ENCODE data around the gene NDEL1.

NDEL1 gene

DNA sequence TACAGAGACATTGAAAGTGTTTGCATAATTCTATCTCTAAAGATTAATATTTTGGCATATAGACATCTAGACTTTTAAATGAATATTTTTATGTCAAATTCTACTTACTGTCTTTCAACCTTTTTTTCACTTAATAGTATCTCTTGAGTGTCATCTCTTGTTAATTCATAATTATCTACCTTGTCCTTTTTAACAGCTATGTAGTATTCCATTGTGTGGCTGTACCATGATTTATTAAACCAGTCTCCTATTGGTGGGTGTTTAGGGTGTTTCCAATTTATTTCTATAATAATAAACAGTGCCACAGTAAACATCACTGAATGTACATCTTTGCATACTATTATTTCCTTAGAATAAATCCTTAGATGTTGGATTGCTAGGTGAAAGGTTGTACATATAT is 21.7 kb upstream of the NDEL1 start:
- no peak for DNase-seq (ENCODE audit: low read depth in 2 of 2, low spot score in 1 of 2)

DNA sequence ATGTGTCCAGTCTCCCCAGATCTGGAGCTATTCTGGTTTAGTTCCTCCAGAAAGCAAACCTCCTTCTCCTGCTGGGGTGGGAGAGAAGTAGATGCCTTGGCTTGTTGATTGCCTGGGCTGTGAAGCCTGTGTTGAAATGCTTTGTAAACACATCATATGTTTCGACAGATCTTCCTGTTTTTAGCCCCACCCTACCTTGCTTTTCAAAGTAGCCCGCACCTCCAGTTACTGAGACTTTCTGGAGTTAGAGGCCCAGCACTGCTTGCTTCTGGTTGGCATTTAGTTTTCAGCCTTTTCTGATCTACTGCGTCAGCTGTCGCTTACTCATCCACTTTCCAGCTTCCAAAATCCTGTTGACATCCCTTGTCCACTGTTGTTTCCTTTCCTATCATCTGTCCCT is 17.9 kb upstream of the NDEL1 start:
- DNase-seq (ENCODE audit: low read depth in 2 of 2, low spot score in 1 of 2), result no peak

DNA sequence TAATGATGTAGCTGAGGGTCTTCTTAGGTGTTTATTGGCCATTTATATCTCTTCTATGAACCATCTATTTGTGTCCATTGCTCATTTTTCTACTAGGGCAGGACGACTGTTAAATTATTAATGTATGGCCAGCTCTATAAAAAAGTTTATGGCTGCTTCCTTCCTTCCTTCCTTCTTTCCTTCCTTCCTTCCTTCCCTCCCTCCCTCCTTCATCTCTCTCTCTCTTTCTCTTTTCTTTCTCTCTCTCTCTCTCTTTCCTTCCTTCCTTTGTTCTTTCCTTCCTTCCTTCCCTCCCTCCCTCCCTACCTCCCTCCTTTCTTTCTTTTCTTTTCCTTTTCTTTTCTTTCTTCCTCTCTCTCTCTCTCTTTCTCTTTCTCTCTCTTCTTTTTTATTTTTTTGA is 17.2 kb upstream of the NDEL1 start:
- no peak for DNase-seq (ENCODE audit: low read depth in 2 of 2, low spot score in 1 of 2)

DNA sequence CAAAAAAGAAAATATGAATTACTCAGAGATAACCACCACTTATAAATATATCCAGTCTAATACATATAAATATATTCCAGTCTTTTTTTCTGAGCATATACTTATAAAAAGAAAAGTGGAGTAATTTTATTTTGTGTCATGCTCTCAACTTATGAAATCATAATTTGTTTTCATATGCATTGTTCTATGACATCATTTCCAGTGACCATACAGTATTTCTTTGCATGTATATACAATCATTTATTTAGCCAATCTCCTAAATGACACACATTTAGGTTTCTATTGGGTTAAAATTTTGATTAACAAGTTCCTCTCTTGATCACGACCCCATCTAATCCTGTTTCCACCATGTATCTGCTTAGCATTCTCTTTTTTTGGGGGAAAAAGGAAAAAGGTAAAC is 16.4 kb upstream of the NDEL1 start:
- DNase-seq (ENCODE audit: low read depth in 2 of 2, low spot score in 1 of 2), result no peak

DNA sequence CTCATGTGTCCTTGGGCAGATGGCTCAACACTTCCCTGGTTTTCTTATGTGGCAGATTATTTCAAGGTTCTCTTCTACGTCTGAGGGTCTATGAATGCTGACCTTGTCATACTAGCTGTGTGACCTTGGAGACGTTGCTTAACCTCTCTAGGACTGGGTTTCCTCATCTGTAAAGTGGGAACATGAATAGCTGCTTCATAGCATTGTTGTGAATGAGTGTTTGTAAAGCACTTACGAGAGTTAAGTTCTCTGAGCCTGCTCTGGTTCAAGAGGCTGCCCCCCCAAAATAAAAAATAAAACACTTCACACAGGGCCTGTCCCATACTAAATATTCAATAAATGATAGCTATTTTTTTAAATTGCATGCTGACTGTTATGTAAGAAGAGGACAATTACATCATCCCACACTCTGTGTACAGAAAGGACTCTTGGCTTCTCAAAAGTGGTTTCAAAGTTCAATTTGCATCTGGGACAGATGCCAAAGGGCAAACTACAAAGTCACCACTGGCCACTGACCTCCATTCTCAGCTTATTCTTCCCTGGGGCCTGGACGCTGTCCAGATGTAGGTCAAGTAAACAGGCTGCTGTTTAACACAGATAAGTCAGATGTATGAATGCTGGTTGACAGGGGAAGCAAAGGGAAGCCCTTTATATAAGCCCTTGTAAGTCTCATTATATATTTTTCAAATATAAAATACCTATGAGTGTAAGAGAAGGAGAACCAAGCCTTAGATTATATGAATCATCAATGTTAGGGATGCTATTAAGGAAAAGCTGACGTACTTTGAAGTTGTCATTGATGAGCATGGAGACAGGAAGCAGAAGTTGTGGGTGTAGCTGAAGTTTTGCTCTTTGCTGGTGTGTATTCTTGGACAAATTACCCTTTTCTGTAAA is 15.4 kb upstream of the NDEL1 start:
- no peak for DNase-seq (ENCODE audit: low read depth in 2 of 2, low spot score in 1 of 2)

DNA sequence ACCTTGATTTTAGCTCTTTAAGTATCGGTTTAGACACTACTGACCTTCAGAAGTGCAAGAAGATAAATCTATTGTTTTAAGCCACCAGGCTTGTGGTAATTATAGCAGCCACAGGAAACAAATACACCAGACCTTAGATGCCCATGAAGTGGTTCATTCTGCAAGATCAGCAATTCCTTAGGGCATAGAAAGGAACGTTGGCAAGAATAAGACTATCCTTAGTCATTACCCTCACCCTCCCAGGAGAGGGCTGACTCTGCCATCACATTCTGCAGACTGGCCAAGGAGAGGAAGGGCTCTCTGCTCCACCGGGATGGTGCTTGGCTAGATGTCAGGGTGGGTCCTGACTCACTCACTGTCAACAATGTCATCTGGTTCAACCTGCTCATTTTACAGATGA is 14.1 kb upstream of the NDEL1 start:
- no peak for DNase-seq (ENCODE audit: low read depth in 2 of 2, low spot score in 1 of 2)

DNA sequence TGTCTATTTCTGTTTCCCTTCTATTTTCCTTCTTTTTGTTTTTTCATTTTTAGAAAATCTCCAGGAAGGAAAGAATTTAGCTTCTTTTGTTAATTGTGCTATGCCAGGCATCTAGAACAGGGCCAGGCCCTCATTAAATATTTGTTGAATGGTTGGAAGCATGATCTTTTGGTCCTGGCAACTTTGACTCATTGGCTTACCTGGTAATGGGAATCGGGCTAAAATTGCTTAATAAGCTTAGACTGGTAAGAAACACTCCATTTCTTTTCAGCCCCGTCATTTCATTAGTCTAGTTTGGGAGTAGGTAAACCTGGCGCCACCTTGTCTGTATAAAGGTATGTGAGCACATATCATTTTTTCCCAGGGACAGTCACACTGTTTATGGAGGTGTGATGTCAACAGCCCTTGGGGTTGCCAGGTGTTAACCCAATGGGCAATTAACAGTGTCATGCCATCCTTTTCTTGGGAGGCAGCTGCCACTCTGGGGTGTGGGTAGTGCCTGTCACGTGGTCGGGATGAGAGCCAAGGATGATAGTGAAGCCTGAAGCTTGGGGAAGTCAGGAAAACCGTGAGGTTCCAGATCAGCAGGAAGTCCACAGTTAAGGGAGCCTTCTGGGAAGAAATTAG is 9.5 kb upstream of the NDEL1 start:
- DNase-seq (ENCODE audit: low read depth in 2 of 2, low spot score in 1 of 2), result no peak

DNA sequence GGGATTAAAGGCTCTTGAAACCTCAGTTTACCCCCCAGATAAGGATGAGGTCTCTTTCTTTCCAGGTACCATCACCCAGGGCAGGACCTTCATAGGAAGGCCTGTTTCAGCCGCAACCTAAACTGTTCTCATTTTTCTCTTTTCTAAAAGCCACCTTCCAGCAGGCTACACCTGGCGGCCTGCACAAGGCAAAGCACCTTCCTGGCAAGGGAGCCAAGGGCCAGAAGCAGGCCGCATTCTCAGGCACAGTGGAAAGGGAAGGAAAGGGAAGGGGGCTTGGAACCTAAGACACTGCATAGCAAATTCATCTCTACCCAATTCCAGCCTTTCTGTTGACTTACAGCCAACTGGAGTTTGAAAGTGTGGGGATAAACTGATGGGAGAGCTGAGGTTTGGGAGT is 8.9 kb upstream of the NDEL1 start:
- DNase-seq (ENCODE audit: low read depth in 2 of 2, low spot score in 1 of 2), result no peak

DNA sequence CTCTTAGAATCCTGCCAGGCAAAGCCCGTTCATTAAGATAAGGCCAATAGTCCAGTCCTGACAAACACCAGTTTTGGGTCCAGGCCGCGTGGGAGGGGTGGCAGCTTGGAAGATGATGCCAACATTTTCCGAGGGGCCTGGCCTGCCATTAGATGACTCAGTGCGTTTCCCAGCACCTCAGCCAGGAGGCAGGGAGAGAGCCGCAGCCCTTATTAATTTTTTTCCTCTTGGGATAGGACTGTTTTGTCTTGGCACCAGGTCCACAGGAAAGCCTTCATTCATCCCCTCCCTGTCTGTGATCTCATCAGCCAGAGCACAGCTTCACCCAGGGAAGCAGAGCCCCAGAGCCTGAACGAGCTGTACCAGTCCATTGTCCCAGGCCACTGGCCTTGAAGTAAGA is 4.7 kb upstream of the NDEL1 start:
- DNase-seq (ENCODE audit: low read depth in 2 of 2, low spot score in 1 of 2), result no peak

DNA sequence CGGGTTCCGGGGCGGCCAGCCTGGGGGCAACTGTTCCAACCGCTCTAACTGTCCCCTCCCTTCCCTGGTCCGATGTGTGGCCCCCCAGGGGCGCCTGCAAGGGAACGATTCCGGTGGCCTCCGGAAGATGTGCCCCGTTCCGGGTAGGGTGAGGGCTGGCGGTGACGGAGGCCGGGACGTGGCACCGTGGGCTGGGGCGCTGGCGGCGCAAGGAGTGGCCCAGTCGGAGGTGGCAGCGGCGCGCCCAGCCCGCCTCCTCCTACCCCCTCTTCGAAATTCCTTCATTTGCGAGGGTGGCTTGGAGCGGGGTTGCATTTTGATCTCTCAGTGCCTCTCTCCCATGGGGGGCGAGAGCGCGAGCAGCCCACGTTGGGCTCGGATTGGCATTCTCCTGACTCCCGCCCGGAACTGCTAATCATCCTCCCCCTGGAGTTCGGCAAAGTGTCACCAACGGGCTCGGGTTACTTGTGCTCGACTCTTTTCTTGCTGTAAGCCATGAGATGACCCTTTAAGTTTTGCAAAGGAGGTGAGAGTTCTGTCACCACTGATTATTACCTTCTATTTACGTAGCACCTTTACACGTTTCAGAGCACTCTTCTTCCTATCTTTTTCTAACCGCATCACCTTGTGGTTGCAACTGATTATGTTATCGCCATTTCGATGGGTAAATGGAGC is 622 bp downstream of the NDEL1 start:
- DNase-seq (ENCODE audit: low read depth in 2 of 2, low spot score in 1 of 2), result peak; percentile 6 to 24

DNA sequence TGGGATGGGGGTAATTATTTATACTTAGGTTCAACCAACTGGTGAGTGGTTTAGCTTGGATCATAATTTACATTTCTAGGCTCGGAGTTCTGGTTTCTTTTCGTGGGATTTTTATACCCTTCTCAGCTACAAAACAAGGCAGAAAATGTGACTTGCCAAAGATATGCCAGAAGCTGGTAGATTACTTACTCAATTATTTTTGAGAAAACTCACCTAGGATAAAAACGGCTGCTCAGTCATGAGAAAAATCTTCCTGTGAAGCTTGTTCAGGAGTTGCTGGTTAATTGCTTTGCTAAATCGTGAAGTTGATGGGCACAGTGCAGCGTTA is 1.1 kb downstream of the NDEL1 start:
- DNase-seq (ENCODE audit: low read depth in 2 of 2, low spot score in 1 of 2), result no peak

DNA sequence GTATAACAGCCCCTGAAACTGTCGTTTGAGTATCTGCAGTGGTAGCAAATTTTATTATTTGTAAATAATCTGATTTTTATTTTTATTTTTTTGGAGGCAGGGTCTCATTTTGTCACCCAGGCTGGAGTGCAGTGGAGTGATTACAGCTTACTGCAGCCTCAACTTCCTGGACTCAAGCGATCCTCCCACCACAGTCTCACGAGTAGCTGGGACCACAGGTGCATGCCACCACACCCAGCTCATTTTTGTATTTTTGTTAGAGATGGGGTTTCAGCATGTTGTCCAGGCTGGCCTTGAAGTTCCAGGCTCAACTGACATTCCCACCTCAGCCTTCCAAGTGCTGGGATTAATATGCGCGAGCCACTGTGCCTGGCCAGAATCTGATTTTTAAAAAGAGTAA is 2.8 kb downstream of the NDEL1 start:
- no peak for DNase-seq (ENCODE audit: low read depth in 2 of 2, low spot score in 1 of 2)

DNA sequence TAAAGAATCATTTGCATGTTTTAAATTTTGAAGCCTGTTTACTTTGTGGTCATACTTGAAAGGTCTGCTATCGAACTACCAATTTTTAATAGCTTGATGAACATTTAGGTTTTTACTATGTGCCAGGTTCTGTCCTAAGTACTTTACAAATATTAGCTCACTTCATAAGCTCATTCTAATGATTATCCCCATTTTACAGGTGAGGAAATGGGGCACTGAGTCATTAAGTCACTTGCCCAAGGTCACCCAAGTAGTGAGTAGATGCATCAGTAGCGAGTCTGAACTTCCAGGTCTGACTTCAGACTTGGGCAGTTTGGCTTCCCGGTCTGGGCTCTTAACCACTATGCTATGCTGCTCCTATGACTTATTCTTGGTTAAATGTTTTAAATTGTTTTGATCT is 4.0 kb downstream of the NDEL1 start:
- DNase-seq (ENCODE audit: low read depth in 2 of 2, low spot score in 1 of 2), result no peak

DNA sequence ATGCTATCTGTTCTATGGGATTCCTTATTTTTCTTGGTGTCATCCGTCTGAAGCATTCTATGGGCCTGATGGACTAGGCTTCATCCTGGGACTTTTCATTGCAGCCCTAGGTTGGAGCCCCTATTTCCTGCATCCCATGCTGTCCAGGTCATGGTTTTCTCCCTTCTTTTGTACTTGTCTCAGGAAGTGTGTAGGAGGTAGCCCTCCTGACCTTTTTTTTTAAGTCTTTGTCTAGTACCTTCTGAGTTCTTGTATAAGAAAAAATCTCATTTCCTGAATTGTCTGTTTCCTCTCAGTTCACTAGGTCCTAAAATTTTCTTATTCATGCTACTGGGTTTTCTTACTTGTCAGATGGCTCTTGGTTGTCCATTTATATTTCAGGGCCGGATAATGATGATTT is 6.0 kb downstream of the NDEL1 start:
- no peak for DNase-seq (ENCODE audit: low read depth in 2 of 2, low spot score in 1 of 2)

DNA sequence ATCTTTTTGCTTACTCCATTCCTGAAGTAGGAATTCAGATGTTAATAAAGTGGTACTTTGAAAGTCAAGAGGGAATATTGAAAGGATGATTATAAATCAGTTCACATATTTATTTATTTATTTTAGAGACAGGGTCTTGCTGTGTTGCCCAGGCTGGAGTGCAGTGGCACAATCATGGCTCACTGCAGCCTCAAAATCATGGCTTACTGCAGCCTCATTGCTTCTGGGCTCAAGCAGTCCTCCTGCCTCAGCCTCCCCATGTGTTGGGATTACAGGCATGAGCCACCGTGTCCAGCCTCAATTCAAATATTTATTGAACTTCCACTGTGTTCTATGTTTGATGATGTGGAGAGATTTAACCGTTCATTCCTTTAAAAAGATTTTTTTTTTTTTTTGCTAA is 6.6 kb downstream of the NDEL1 start:
- DNase-seq (ENCODE audit: low read depth in 2 of 2, low spot score in 1 of 2), result no peak

DNA sequence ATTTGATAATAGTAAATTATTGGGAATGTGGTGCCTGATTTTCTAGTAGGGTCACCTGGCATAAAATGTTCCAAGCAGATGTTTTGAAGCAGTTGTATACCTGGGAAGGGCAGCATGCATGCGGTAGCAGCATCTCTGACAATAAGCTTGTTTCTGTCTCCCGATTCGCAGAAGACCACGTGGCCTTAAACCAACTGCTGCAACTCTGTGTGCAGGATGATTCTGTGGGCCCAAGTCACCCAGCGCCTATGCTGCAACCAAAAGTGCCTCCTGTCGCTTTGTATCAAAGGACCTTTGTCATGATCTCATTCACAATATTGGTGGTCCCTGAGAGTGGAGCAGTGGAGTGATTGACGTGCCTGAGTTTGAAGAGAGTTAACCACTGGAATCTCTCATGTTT is 8.1 kb downstream of the NDEL1 start:
- DNase-seq (ENCODE audit: low read depth in 2 of 2, low spot score in 1 of 2), result no peak

DNA sequence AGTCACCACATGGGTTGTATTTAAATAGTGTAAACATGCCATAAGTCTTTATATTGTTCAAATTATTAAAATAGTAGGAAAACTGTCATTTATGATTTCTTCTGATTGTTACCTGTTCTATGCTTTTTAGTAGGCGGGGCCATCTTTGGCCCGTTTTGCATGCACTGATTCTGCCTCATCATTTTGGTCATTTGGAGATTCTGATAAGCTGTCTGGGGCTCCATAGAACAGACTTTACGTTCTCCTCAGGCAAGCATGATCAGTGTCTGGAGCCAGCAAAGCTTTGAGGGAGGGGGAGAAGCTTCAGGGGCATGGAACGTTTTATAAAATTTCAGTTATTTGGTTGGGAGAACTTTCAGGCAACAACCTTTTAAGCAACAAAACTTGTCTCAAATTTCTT is 8.8 kb downstream of the NDEL1 start:
- DNase-seq (ENCODE audit: low read depth in 2 of 2, low spot score in 1 of 2), result no peak

DNA sequence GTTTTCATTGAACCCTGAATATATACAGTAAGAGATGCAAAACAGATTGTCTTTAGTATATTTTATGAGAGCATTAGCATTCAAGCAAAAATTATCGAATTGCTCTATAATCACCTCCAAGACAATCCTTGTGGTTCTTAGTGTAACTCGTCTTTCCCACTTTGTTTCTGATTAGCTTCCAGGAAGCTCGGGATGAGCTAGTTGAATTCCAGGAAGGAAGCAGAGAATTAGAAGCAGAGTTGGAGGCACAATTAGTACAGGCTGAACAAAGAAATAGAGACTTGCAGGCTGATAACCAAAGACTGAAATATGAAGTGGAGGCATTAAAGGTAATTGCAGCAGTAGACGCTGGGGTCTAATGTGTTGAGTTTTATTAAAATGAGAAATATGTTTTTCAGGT is 9.9 kb downstream of the NDEL1 start:
- no peak for DNase-seq (ENCODE audit: low read depth in 2 of 2, low spot score in 1 of 2)

DNA sequence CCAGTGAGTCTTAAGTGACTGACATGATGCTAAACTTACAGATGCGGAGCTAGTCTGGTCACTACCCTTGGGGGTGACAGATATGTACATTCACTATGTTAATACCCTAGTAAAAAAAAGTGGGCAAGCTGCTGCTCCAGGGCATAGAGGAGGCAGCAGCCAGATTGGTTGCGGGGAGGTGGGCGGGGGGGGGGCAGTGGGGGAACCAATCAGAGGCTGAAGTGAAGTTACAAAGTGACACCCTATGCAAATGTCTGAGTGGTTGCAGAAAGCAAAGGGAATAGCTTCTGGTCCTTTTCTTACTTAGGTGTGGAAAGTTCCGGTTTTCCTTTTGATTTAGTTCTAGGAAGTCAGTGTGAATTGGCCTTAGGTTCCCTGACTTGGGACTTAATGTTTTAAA is 12.1 kb downstream of the NDEL1 start:
- DNase-seq (ENCODE audit: low read depth in 2 of 2, low spot score in 1 of 2), result no peak

DNA sequence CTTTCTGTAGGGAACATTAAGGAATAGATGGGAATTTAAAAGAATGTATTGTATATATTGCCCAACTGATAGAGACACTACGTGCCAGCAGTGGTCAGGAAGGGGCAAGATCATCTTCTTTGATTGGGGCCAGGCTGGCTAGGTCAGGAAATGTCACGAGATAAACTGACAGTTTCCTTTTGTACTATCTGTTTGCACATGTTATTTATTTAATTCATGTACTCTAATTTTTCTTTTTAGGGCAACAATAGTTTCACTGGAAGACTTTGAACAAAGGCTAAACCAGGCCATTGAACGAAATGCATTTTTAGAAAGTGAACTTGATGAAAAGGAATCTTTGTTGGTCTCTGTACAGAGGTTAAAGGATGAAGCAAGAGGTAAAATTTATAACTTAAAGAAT is 12.6 kb downstream of the NDEL1 start:
- no peak for DNase-seq (ENCODE audit: low read depth in 2 of 2, low spot score in 1 of 2)

DNA sequence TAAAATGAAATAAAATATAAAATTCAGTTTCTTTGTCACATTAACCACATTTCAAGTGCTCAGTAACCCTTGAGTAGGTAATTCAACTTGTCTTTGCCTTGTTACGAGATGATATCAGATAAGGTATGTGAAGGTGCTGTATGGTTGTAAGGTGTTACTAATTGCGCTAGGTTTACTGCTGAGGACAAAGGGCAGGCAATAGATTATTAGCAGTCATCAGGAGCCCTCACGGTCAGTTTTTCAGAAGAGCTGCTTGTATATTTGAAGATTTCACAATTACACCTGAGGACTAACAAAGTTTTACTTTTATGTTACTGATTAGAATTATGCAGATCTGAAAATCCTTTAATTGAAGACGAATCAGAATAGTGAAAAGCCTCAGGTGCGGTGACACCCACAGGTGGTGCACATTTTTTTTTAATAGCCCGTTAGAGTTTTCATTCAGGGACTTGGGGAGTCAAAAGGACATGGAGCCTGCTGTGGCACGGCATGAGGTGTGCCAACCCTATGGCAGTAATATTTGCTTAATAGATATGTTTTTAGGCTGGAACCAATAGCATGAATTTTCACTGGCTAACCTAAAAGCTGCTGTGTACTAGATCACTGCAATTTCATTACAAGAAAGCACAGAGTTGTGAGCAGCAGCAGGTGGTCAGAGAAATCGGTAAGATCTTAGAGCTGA is 16.4 kb downstream of the NDEL1 start:
- DNase-seq (ENCODE audit: low read depth in 2 of 2, low spot score in 1 of 2), result no peak

DNA sequence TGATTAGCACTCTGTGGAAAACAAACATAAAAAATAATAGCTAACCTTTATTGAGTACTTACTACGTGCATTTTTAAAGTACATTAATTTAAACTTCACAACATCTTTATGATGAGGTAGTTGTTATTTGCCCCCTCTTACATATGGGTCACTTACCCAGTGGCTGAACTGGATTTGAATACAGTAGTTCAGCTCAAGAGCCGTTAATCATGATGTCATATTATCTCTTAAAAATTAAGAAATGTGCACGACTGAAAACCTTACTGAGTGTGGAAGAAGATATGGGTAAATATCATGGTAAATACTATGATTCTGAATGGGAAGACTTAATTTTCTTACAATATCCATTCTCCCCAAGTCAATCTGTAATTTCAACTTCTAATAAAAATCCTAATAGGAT is 17.6 kb downstream of the NDEL1 start:
- no peak for DNase-seq (ENCODE audit: low read depth in 2 of 2, low spot score in 1 of 2)

Data from stimulated activated CD8-positive, alpha-beta memory T cell treated with anti-CD3 and anti-CD28 coated beads, Interleukin-4, amount 100 ng/mL, for 4 hours (primary cell).